Sigmoid colon (tissue), 7 donors: ENCODE measurements around the gene ACE. TPM values are rescaled to one million over a fixed set of nuclear protein-coding genes. Genes with fewer than 3 reads are reported as not detected.

Experiments used
- DNase-seq: peaks from one replicate; pipeline ENCODE4 v3.0.0-alpha.2; 2019
- H3K27ac ChIP-seq, 4 donors: fragments of 200-600 bp; sonication (generic); one replicate each; pipeline ENCODE4 v1.5.1; 2016 to 2019; ENCODE audit warnings: mild to moderate bottlenecking in 1 of 4
- H3K27me3 ChIP-seq, 3 donors: fragments of 200-600 bp; sonication (generic); one replicate each; pipeline ENCODE4 v1.5.1; 2019; ENCODE audit warnings: mild to moderate bottlenecking in 1 of 3
- H3K36me3 ChIP-seq, 4 donors: fragments of 200-600 bp; sonication (generic); one replicate each; pipeline ENCODE4 v1.5.1; 2016 to 2019
- H3K4me1 ChIP-seq, 4 donors: fragments of 200-600 bp; sonication (generic); one replicate each; pipeline ENCODE4 v1.5.1; 2017 to 2019
- H3K4me3 ChIP-seq, 4 donors: fragments of 200-600 bp; sonication (generic); one replicate each; pipeline ENCODE4 v1.5.1; 2017 to 2019; ENCODE audit warnings: mild to moderate bottlenecking in 2 of 4, moderate library complexity in 1 of 4
- H3K9me3 ChIP-seq, 4 donors: fragments of 200-600 bp in 3 of 4; sonication (generic) in 3 of 4; one replicate each; pipeline versions ENCODE4 v1.5.1 to v1.6.1; 2013 to 2019
- EP300 ChIP-seq, 4 donors: sonication (generic); formaldehyde crosslinking; IDR thresholded peaks; one replicate each; pipeline ENCODE4 v1.6.1; 2017; ENCODE audit warnings: antibody characterized with exemption in 4 of 4
- POLR2A ChIP-seq, 2 donors: fragments of 450-650 bp; IDR thresholded peaks; one replicate each; pipeline ENCODE4 v1.6.1; 2016; ENCODE audit warnings: antibody characterized with exemption in 2 of 2, mild to moderate bottlenecking in 2 of 2, moderate library complexity in 2 of 2
- WGBS, 2 donors: extraction: QIAGEN DNeasy Blood & Tissue Kit; methylation state at CpG; one replicate each; pipeline ENCODE4 v1.1.7; 2013; 5-methylcytosine and 5-hydroxymethylcytosine counted together
- intact Hi-C: fragments of 100-400 bp; cut with DNase I; formaldehyde crosslinking; loops from one replicate; pipeline ENCODE4 v1.15.1; 2023
- polyA plus RNA-seq, 3 donors: library from polyadenylated mRNA; stranded (reverse); fragments of 200-250 nt; gene quantifications; one replicate each; pipeline ENCODE4 v1.2.3, GENCODE V29; 2013
- total RNA-seq, 4 donors: library from RNA; depleted of rRNA; stranded (reverse); fragments of >200 nt; gene quantifications; one replicate each; pipeline ENCODE4 v1.1.0, GENCODE V29; 2016
- donor health status: healthy with polysubstance abuse.
- donor health status: Bipolar disorder and iron deficiency.
- donor health status: healthy.

ACE gene
- total and polyA plus RNA-seq, 7 donors = 1.4 to 24.9 (median 2.5) TPM

- Histone ChIP-seq H3K9me3 (no peaks in the 10 kb centered on the region), H3K4me3 (no peak overlapping the region), H3K27me3 (no peaks in the 10 kb centered on the region), H3K4me1 (peaks cover 0 to 24% (median 18%) of the 10 kb centered on the region in 4 donors), H3K27ac (no peak overlapping the region), H3K36me3 (no peaks in the 10 kb centered on the region)
- 49 to 66% methylated on average over 5 of the region's 5 CpGs for WGBS, 2 donors
- DNase-seq = no peak
- intact Hi-C loops = no loop called here
- TF ChIP-seq POLR2A (IDR thresholded peaks at IDR 0.05) (no peak), EP300 (IDR thresholded peaks at IDR 0.05) (no peak)
These were observed 70.2 kb downstream of the ACE start for GRCh38 chr17:63547083-63547523.

Other genes starting within 250 kb of the ACE start
- gene CYB561, start 30.8 kb upstream of the ACE start, total RNA-seq = 10 to 100 TPM in 3 of 4 donors, 1 to 10 TPM in 1; 6.3 to 16.4 (median 12.9) TPM
- 10 to 100 TPM in 2 of 3 donors, 1 to 10 TPM in 1; 9.0 to 59.2 (median 10.2) TPM for gene CYB561, start 30.8 kb upstream of the ACE start, polyA plus RNA-seq
- not detected for gene KCNH6, start 46.3 kb downstream of the ACE start, total RNA-seq
- gene KCNH6, start 46.3 kb downstream of the ACE start, polyA plus RNA-seq = under 1 TPM in 1 of 3 donors, not detected in 2; 0.13 TPM
- gene DCAF7, start 73.4 kb downstream of the ACE start, total RNA-seq = 10 to 100 TPM; 19.7 to 28.9 (median 23.5) TPM
- gene DCAF7, start 73.4 kb downstream of the ACE start, polyA plus RNA-seq = 10 to 100 TPM; 14.4 to 34.6 (median 23.1) TPM
- gene TACO1, start 123.8 kb downstream of the ACE start, total RNA-seq = 10 to 100 TPM; 11.2 to 19.9 (median 14.3) TPM
- 10 to 100 TPM; 28.1 to 50.9 (median 34.2) TPM for gene TACO1, start 123.8 kb downstream of the ACE start, polyA plus RNA-seq
- 10 to 100 TPM; 51.5 to 68.7 (median 59.8) TPM for gene MAP3K3, start 145.4 kb downstream of the ACE start, total RNA-seq
- 10 to 100 TPM in 1 of 3 donors, 1 to 10 TPM in 2; 4.4 to 18.8 (median 8.4) TPM for gene MAP3K3, start 145.4 kb downstream of the ACE start, polyA plus RNA-seq
- gene LIMD2, start 223.1 kb downstream of the ACE start, total RNA-seq = 10 to 100 TPM in 1 of 4 donors, 1 to 10 TPM in 3; 3.0 to 16.8 (median 8.5) TPM
- gene LIMD2, start 223.1 kb downstream of the ACE start, polyA plus RNA-seq = 100 to 1,000 TPM in 1 of 3 donors, 1 to 10 TPM in 2; 3.5 to 119 (median 3.6) TPM